Hepatocyte (in vitro differentiated cells): ENCODE data around the gene DHRS7B. TPM values are rescaled to one million over a fixed set of nuclear protein-coding genes. Genes with fewer than 3 reads are reported as not detected.
A peak's percentile ranks its signal among the peaks of the same experiment; 100 is the strongest.

Experiments
- DNase-seq: peaks from one replicate; pipeline ENCODE4 v3.0.0-alpha.2; 2016; ENCODE audit warnings: low spot score
- H2AFZ ChIP-seq: fragments of 200-600 bp; sonication (generic); 2 replicates; pipeline ENCODE4 v1.6.0; 2016; ENCODE audit warnings: antibody characterized with exemption, mild to moderate bottlenecking
- H3K27ac ChIP-seq: fragments of 200-600 bp; sonication (generic); 2 replicates; pipeline ENCODE4 v1.5.1; 2016; ENCODE audit warnings: mild to moderate bottlenecking
- H3K27me3 ChIP-seq: fragments of 200-600 bp; sonication (generic); 2 replicates; pipeline ENCODE4 v1.6.1; 2016
- H3K36me3 ChIP-seq: fragments of 200-600 bp; sonication (generic); replicated peaks from 2 replicates; pipeline ENCODE4 v1.5.1; 2016; ENCODE audit warnings: low read depth; ENCODE audit not compliant: insufficient read depth
- H3K4me1 ChIP-seq: fragments of 200-600 bp; sonication (generic); 2 replicates; pipeline ENCODE4 v1.5.1; 2016; ENCODE audit warnings: mild to moderate bottlenecking, moderate library complexity; ENCODE audit not compliant: insufficient read depth
- H3K4me2 ChIP-seq: fragments of 200-600 bp; sonication (generic); 2 replicates; pipeline ENCODE4 v1.6.0; 2016
- H3K4me3 ChIP-seq: fragments of 200-600 bp; sonication (generic); 2 replicates; pipeline ENCODE4 v1.5.1; 2016; ENCODE audit warnings: mild to moderate bottlenecking
- H3K79me2 ChIP-seq: fragments of 200-600 bp; sonication (generic); 2 replicates; pipeline ENCODE4 v1.6.0; 2017; ENCODE audit warnings: mild to moderate bottlenecking
- H3K9me2 ChIP-seq: fragments of 200-600 bp; sonication (generic); replicated peaks from 2 replicates; pipeline ENCODE4 v1.6.0; 2017; ENCODE audit warnings: mild to moderate bottlenecking; ENCODE audit not compliant: insufficient read depth
- H3K9me3 ChIP-seq: fragments of 200-600 bp; sonication (generic); 2 replicates; pipeline ENCODE4 v1.5.1; 2016; ENCODE audit warnings: low read depth, mild to moderate bottlenecking
- H4K20me1 ChIP-seq: fragments of 200-600 bp; sonication (generic); 2 replicates; pipeline ENCODE4 v1.6.0; 2016; ENCODE audit warnings: mild to moderate bottlenecking; ENCODE audit not compliant: insufficient read depth, poor library complexity, severe bottlenecking
- EZH2 ChIP-seq: fragments of 200-600 bp; sonication (generic); IDR thresholded peaks from 2 replicates; pipeline ENCODE4 v1.6.1; 2016; ENCODE audit warnings: antibody characterized with exemption, mild to moderate bottlenecking, borderline replicate concordance
- EZH2phosphoT487 ChIP-seq: fragments of 200-600 bp; sonication (generic); IDR thresholded peaks from one replicate; pipeline ENCODE4 v1.6.1; 2018; ENCODE audit warnings: antibody characterized with exemption, mild to moderate bottlenecking, low read depth, moderate library complexity; ENCODE audit not compliant: unreplicated experiment, severe bottlenecking
- WGBS: methylation state at CpG from one replicate; pipeline ENCODE4 v1.1.6; 2016; ENCODE audit warnings: low lambda C conversion rate; ENCODE audit errors: missing lambda C conversion rate; 5-methylcytosine and 5-hydroxymethylcytosine counted together
- polyA plus RNA-seq: library from polyadenylated mRNA; unstranded; fragments of >200 nt; fragmentation: Nextera tagmentation; extraction: Ambion mirVana; gene quantifications from 2 replicates; pipeline ENCODE4 v1.2.1, GENCODE V29; 2016
- total RNA-seq: library from RNA; depleted of rRNA; stranded (reverse); fragments of >200 nt; gene quantifications from 2 replicates; pipeline ENCODE4 v1.2.3, GENCODE V29; 2014
- TF ChIP-seq, protein P1 (sequence below): fragments of 200-600 bp; sonication (generic); IDR thresholded peaks from 2 replicates; pipeline ENCODE4 v1.5.1; 2016; ENCODE audit warnings: antibody characterized with exemption, mild to moderate bottlenecking; ENCODE audit not compliant: poor library complexity

Gene DHRS7B
- total and polyA plus RNA-seq, 2 experiments from 2014 or later: 34.6 to 46.2 TPM

DNA sequence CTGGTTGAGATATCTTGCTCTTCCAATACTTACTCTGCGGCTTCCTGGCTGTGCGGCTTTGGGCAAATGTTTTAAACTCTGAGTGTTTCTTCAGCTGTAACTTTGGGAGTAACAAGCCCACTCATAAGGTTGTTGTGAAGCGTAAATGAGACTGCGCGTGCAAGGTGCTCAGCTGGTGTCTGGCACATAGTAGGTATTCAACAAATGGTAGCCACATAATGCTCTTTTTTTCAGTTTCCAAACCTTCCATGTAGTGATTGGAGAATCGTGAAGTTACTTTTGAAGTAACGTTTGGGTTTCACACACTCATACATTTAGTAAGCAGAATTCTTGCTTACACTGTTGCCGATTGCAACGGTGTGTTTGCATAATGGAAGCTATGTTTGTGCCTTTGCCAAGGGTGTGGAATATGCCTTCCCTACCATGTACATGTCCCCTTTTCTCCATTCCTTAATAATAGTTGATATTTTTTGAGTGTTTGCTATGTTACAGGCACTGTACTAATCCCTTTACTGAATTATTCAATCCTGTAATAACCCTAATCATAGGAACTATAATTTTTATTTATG is 829 bp downstream of the DHRS7B start:
- H3K9me3 ChIP-seq: no peaks in the 10 kb centered on the region
- H3K4me3 ChIP-seq: peak overlapping the region; percentile 69
- peaks cover 48% of the 10 kb centered on the region for H3K79me2 ChIP-seq
- 28% methylated on average over 9 of the region's 9 CpGs for WGBS
- peak overlapping the region; percentile 96 for H3K27ac ChIP-seq
- H3K36me3 ChIP-seq: no peaks in the 10 kb centered on the region
- H2AFZ ChIP-seq: peak overlapping the region; percentile 78
- TF ChIP-seq, protein P1, sequence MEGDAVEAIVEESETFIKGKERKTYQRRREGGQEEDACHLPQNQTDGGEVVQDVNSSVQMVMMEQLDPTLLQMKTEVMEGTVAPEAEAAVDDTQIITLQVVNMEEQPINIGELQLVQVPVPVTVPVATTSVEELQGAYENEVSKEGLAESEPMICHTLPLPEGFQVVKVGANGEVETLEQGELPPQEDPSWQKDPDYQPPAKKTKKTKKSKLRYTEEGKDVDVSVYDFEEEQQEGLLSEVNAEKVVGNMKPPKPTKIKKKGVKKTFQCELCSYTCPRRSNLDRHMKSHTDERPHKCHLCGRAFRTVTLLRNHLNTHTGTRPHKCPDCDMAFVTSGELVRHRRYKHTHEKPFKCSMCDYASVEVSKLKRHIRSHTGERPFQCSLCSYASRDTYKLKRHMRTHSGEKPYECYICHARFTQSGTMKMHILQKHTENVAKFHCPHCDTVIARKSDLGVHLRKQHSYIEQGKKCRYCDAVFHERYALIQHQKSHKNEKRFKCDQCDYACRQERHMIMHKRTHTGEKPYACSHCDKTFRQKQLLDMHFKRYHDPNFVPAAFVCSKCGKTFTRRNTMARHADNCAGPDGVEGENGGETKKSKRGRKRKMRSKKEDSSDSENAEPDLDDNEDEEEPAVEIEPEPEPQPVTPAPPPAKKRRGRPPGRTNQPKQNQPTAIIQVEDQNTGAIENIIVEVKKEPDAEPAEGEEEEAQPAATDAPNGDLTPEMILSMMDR: no peak
- TF ChIP-seq EZH2phosphoT487: no peak
- no peak for TF ChIP-seq EZH2
- no peaks in the 10 kb centered on the region for H3K9me2 ChIP-seq
- peak overlapping the region; percentile 81 for H3K4me2 ChIP-seq
- DNase-seq: no peak
- peaks cover 9% of the 10 kb centered on the region for H3K4me1 ChIP-seq
- no peaks in the 10 kb centered on the region for H3K27me3 ChIP-seq
- H4K20me1 ChIP-seq: no peaks in the 10 kb centered on the region

DNA sequence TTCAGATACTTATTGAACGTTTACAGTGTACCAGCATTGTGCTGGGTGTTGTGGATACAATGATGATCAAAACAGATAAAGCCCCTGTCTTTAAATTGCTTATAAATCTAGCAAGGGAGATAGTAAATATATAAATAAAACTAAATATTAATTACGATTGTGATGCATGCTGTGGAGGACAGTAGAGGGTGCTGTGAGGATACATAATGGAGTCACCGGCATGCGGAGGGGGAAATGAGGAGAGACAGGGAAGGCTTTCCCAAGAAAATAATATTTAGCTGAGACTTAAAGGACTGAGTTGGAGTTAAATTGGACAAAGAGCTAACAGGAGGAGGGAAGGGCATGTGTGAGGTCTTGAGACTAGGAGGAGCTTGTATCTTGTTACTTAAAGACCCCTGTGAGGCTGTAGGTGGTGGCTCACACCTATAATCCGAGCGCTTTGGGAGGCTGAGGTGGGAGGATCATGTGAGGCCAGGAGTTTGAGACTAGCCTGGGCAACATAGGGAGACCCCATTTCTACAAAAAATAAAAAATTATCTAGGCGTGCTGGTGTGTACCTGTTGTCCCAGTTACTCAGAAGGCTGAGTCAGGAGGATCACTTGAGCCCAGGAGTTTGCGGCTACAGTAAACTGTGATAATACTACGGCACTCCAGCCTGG is 2.4 kb downstream of the DHRS7B start:
- 89% methylated on average over 9 of the region's 9 CpGs for WGBS
- Histone ChIP-seq H3K9me3 (no peaks in the 10 kb centered on the region), H3K4me1 (peaks cover 9% of the 10 kb centered on the region), H3K36me3 (no peaks in the 10 kb centered on the region), H2AFZ (no peak overlapping the region), H3K27me3 (no peaks in the 10 kb centered on the region), H3K4me3 (no peak overlapping the region), H3K9me2 (no peaks in the 10 kb centered on the region), H4K20me1 (no peaks in the 10 kb centered on the region), H3K27ac (no peak overlapping the region), H3K79me2 (peaks cover 58% of the 10 kb centered on the region), H3K4me2 (no peak overlapping the region)
- TF ChIP-seq EZH2phosphoT487 (no peak), EZH2 (no peak)
- TF ChIP-seq, protein P1: peak; percentile 54
- peak; percentile 32 for DNase-seq

DNA sequence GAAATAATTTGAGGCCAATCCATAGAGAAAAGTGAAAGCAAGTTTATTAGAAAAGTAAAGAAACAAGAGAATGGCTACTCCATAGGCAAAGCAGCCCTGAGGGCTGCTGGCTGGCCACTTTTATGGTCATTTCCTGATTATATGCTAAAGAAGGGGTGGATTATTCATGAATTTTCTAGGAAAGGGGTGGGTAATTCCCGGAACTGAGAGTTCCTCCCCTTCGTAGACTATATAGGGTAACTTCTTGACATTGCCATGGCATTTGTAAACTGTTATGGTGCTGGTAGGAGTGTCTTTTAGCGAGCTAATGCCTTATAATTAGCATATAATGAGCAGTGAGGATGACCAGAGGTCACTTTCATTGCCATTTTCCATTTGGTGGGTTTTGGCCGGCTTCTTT is 4.4 kb downstream of the DHRS7B start:
- H4K20me1 ChIP-seq: no peaks in the 10 kb centered on the region
- H3K4me2 ChIP-seq: no peak overlapping the region
- no peak overlapping the region for H3K27ac ChIP-seq
- H3K9me3 ChIP-seq: peaks cover 3% of the 10 kb centered on the region
- peaks cover 58% of the 10 kb centered on the region for H3K79me2 ChIP-seq
- no peak for DNase-seq
- H2AFZ ChIP-seq: no peak overlapping the region
- 75% methylated on average over 4 of the region's 4 CpGs for WGBS
- H3K4me3 ChIP-seq: no peak overlapping the region
- TF ChIP-seq, protein P1: no peak
- TF ChIP-seq EZH2 (no peak), EZH2phosphoT487 (no peak)
- H3K27me3 ChIP-seq: no peaks in the 10 kb centered on the region
- peaks cover 9% of the 10 kb centered on the region for H3K4me1 ChIP-seq
- H3K9me2 ChIP-seq: no peaks in the 10 kb centered on the region
- no peaks in the 10 kb centered on the region for H3K36me3 ChIP-seq
